Measurements from ENCODE around the gene BORCS8. TPM values are rescaled to one million over a fixed set of nuclear protein-coding genes. Genes with fewer than 3 reads are reported as not detected.
A peak's percentile ranks its signal among the peaks of the same experiment; 100 is the strongest.

The BORCS8 gene
- total and polyA plus RNA-seq, 4 experiments from 2014 or later, result 24.4 to 41.2 (median 32.6) TPM

GRCh38 chr19:19134687-19135158 lies 57.2 kb downstream of the BORCS8 start:
- peak in 4 of 5 donors; percentile 24 to 33 (median 32) for DNase-seq
- H3K9me3 ChIP-seq (ENCODE audit: control insufficient read depth in 1 of 2, low read length in 2 of 2), result peaks cover 0 to 4% of the 10 kb centered on the region in 2 donors
- peaks cover 10 to 29% (median 21%) of the 10 kb centered on the region in 4 donors for H3K4me1 Mint-ChIP-seq
- H3K36me3 ChIP-seq (ENCODE audit: insufficient read depth, low read length), result no peaks in the 10 kb centered on the region
- peak overlapping the region in 1 of 8 donors; percentile 21 for H3K4me3 Mint-ChIP-seq
- POLR2A ChIA-PET (ENCODE audit: partially characterized antibody), result interaction anchor here (1.1 kb wide), 1 partner anchor 11 kb away, joined by 3 read pairs; no protein-coding TSS in a partner anchor
- H3K27me3 ChIP-seq (ENCODE audit: insufficient read depth, low read length), result no peaks in the 10 kb centered on the region
- no peak overlapping the region for H3K27ac ChIP-seq (ENCODE audit: low read depth, low read length)
- peaks cover 5 to 11% of the 10 kb centered on the region in 2 donors for H3K36me3 Mint-ChIP-seq
- intact Hi-C loops (cut with micrococcal nuclease), result loop anchor here (5.0 kb wide), 2 partner anchors 58 to 188 kb away; partner anchors contain the start of genes BORCS8, MAU2, RFXANK and SUGP1
- peaks cover 28% of the 10 kb centered on the region for H3K4me1 ChIP-seq (ENCODE audit: insufficient read depth, low read length)
- H3K27ac Mint-ChIP-seq, result no peak overlapping the region
- no peaks in the 10 kb centered on the region for H3K27me3 Mint-ChIP-seq
- CTCF ChIA-PET (ENCODE audit: partially characterized antibody), result interaction anchor here (0.9 to 2.8 kb wide), 3 partner anchors 11 to 80 kb away, joined by 5 to 11 read pairs (median 6); no protein-coding TSS in a partner anchor
- peaks cover 0 to 11% (median 2%) of the 10 kb centered on the region in 8 donors for H3K9me3 Mint-ChIP-seq
- H3K4me3 ChIP-seq (ENCODE audit: low read length in 2 of 2), result no peak overlapping the region

- DNase-seq, result no peak
- POLR2A ChIA-PET (ENCODE audit: partially characterized antibody), result no interaction called here
- Mint-ChIP-seq H3K4me1 (peaks cover 10 to 25% (median 19%) of the 10 kb centered on the region in 4 donors), H3K4me3 (no peak overlapping the region), H3K27me3 (no peaks in the 10 kb centered on the region), H3K27ac (no peak overlapping the region), H3K9me3 (peaks cover 0 to 11% (median 2%) of the 10 kb centered on the region in 8 donors), H3K36me3 (peaks cover 5 to 15% of the 10 kb centered on the region in 2 donors)
- H3K27me3 ChIP-seq (ENCODE audit: insufficient read depth, low read length), result no peaks in the 10 kb centered on the region
- no peaks in the 10 kb centered on the region for H3K36me3 ChIP-seq (ENCODE audit: insufficient read depth, low read length)
- intact Hi-C loops (cut with micrococcal nuclease), result no loop called here
- peaks cover 0 to 4% of the 10 kb centered on the region in 2 donors for H3K9me3 ChIP-seq (ENCODE audit: control insufficient read depth in 1 of 2, low read length in 2 of 2)
- peaks cover 22% of the 10 kb centered on the region for H3K4me1 ChIP-seq (ENCODE audit: insufficient read depth, low read length)
- H3K4me3 ChIP-seq (ENCODE audit: low read length in 2 of 2), result no peak overlapping the region
- no peak overlapping the region for H3K27ac ChIP-seq (ENCODE audit: low read depth, low read length)
- CTCF ChIA-PET (ENCODE audit: partially characterized antibody), result interaction anchor here (1.4 to 2.8 kb wide), 2 partner anchors 18 to 79 kb away, joined by 3 to 11 read pairs; no protein-coding TSS in a partner anchor
These were observed 58.0 kb downstream of the BORCS8 start for GRCh38 chr19:19133985-19134384.

GRCh38 chr19:19132912-19133311 lies 59.0 kb downstream of the BORCS8 start:
- Histone ChIP-seq H3K27me3 (ENCODE audit: insufficient read depth, low read length) (no peaks in the 10 kb centered on the region), H3K9me3 (ENCODE audit: control insufficient read depth in 1 of 2, low read length in 2 of 2) (peaks cover 0 to 4% of the 10 kb centered on the region in 2 donors), H3K36me3 (ENCODE audit: insufficient read depth, low read length) (no peaks in the 10 kb centered on the region), H3K27ac (ENCODE audit: low read depth, low read length) (no peak overlapping the region), H3K4me1 (ENCODE audit: insufficient read depth, low read length) (peaks cover 14% of the 10 kb centered on the region), H3K4me3 (ENCODE audit: low read length in 2 of 2) (no peak overlapping the region)
- DNase-seq, result no peak
- no peak overlapping the region for H3K27ac Mint-ChIP-seq
- no peaks in the 10 kb centered on the region for H3K27me3 Mint-ChIP-seq
- H3K4me1 Mint-ChIP-seq, result peaks cover 4 to 16% (median 10%) of the 10 kb centered on the region in 4 donors
- H3K9me3 Mint-ChIP-seq, result peaks cover 0 to 11% (median 2%) of the 10 kb centered on the region in 8 donors
- H3K36me3 Mint-ChIP-seq, result peaks cover 3 to 20% of the 10 kb centered on the region in 2 donors
- POLR2A ChIA-PET (ENCODE audit: partially characterized antibody), result no interaction called here
- CTCF ChIA-PET (ENCODE audit: partially characterized antibody), result interaction anchor here (1.4 kb wide), 1 partner anchor 17 kb away, joined by 3 read pairs; no protein-coding TSS in a partner anchor
- intact Hi-C loops (cut with micrococcal nuclease), result no loop called here
- H3K4me3 Mint-ChIP-seq, result no peak overlapping the region

GRCh38 chr19:19131989-19132388 lies 60.0 kb downstream of the BORCS8 start:
- intact Hi-C loops (cut with micrococcal nuclease), result no loop called here
- ChIA-PET CTCF (ENCODE audit: partially characterized antibody) (interaction anchor here (0.8 kb wide), 1 partner anchor 9 kb away, joined by 3 read pairs; no protein-coding TSS in a partner anchor), POLR2A (ENCODE audit: partially characterized antibody) (no interaction called here)
- Histone ChIP-seq H3K36me3 (ENCODE audit: insufficient read depth, low read length) (no peaks in the 10 kb centered on the region), H3K4me1 (ENCODE audit: insufficient read depth, low read length) (peaks cover 5% of the 10 kb centered on the region), H3K27ac (ENCODE audit: low read depth, low read length) (no peak overlapping the region), H3K4me3 (ENCODE audit: low read length in 2 of 2) (no peak overlapping the region), H3K9me3 (ENCODE audit: control insufficient read depth in 1 of 2, low read length in 2 of 2) (peaks cover 0 to 4% of the 10 kb centered on the region in 2 donors), H3K27me3 (ENCODE audit: insufficient read depth, low read length) (no peaks in the 10 kb centered on the region)
- Mint-ChIP-seq H3K36me3 (peaks cover 3 to 22% of the 10 kb centered on the region in 2 donors), H3K9me3 (peaks cover 0 to 11% (median 2%) of the 10 kb centered on the region in 8 donors), H3K27me3 (no peaks in the 10 kb centered on the region), H3K27ac (no peak overlapping the region), H3K4me3 (no peak overlapping the region), H3K4me1 (peaks cover 1 to 8% (median 7%) of the 10 kb centered on the region in 4 donors)
- DNase-seq, result no peak

Other genes with a start within 250 kb of the BORCS8 start
- gene SUGP2, start 158.6 kb downstream of the BORCS8 start, total RNA-seq, result 100 to 1,000 TPM; 111 to 113 TPM
- gene SUGP2, start 158.6 kb downstream of the BORCS8 start, polyA plus RNA-seq, result 1 to 10 TPM; 3.9 to 8.2 TPM
- gene ARMC6, start 158.5 kb downstream of the BORCS8 start, total RNA-seq, result 10 to 100 TPM; 11.8 to 12.8 TPM
- gene ARMC6, start 158.5 kb downstream of the BORCS8 start, polyA plus RNA-seq, result 10 to 100 TPM; 23.6 to 25.8 TPM
- gene SLC25A42, start 128.2 kb downstream of the BORCS8 start, total RNA-seq, result 10 to 100 TPM; 28.3 to 31.6 TPM
- 10 to 100 TPM; 11.3 to 13.7 TPM for gene SLC25A42, start 128.2 kb downstream of the BORCS8 start, polyA plus RNA-seq
- gene TMEM161A, start 53.7 kb downstream of the BORCS8 start, total RNA-seq, result 10 to 100 TPM; 22.5 to 25.1 TPM
- 10 to 100 TPM; 17.0 to 31.2 TPM for gene TMEM161A, start 53.7 kb downstream of the BORCS8 start, polyA plus RNA-seq
- gene MEF2B, start 21.9 kb downstream of the BORCS8 start, total RNA-seq, result 1 to 10 TPM; 3.1 to 5.2 TPM
- gene MEF2B, start 21.9 kb downstream of the BORCS8 start, polyA plus RNA-seq, result under 1 TPM in 1 of 2 donors, not detected in 1; 0.71 TPM
- 10 to 100 TPM; 69.5 to 77.2 TPM for gene RFXANK, start 106 bp upstream of the BORCS8 start, total RNA-seq
- 10 to 100 TPM; 67.6 to 81.4 TPM for gene RFXANK, start 106 bp upstream of the BORCS8 start, polyA plus RNA-seq
- gene NR2C2AP, start 11.3 kb upstream of the BORCS8 start, total RNA-seq, result 10 to 100 TPM; 25.1 to 28.6 TPM
- gene NR2C2AP, start 11.3 kb upstream of the BORCS8 start, polyA plus RNA-seq, result 10 to 100 TPM; 32.0 to 33.2 TPM
- gene NCAN, start 19.8 kb upstream of the BORCS8 start, total RNA-seq, result not detected
- gene NCAN, start 19.8 kb upstream of the BORCS8 start, polyA plus RNA-seq, result not detected
- gene TM6SF2, start 81.1 kb upstream of the BORCS8 start, total RNA-seq, result not detected
- gene TM6SF2, start 81.1 kb upstream of the BORCS8 start, polyA plus RNA-seq, result not detected
- 10 to 100 TPM; 84.7 to 97.5 TPM for gene SUGP1, start 128.4 kb upstream of the BORCS8 start, total RNA-seq
- gene SUGP1, start 128.4 kb upstream of the BORCS8 start, polyA plus RNA-seq, result 10 to 100 TPM; 18.3 to 34.4 TPM
- 100 to 1,000 TPM; 148 to 155 TPM for gene MAU2, start 128.7 kb upstream of the BORCS8 start, total RNA-seq
- gene MAU2, start 128.7 kb upstream of the BORCS8 start, polyA plus RNA-seq, result 10 to 100 TPM; 18.1 to 25.4 TPM
- 100 to 1,000 TPM; 101 to 108 TPM for gene GATAD2A, start 213.5 kb upstream of the BORCS8 start, total RNA-seq
- gene GATAD2A, start 213.5 kb upstream of the BORCS8 start, polyA plus RNA-seq, result 10 to 100 TPM in 1 of 2 donors, 1 to 10 TPM in 1; 3.8 to 30.6 TPM

Measured in CD4-positive, alpha-beta memory T cell (primary cell).